Measurements from ENCODE around the gene SCN2B. TPM values are rescaled to one million over a fixed set of nuclear protein-coding genes. Genes with fewer than 3 reads are reported as not detected.

SCN2B gene
- total RNA-seq, 2 donors from 2014 or later, result 0.07 TPM; not detected in 1

DNA sequence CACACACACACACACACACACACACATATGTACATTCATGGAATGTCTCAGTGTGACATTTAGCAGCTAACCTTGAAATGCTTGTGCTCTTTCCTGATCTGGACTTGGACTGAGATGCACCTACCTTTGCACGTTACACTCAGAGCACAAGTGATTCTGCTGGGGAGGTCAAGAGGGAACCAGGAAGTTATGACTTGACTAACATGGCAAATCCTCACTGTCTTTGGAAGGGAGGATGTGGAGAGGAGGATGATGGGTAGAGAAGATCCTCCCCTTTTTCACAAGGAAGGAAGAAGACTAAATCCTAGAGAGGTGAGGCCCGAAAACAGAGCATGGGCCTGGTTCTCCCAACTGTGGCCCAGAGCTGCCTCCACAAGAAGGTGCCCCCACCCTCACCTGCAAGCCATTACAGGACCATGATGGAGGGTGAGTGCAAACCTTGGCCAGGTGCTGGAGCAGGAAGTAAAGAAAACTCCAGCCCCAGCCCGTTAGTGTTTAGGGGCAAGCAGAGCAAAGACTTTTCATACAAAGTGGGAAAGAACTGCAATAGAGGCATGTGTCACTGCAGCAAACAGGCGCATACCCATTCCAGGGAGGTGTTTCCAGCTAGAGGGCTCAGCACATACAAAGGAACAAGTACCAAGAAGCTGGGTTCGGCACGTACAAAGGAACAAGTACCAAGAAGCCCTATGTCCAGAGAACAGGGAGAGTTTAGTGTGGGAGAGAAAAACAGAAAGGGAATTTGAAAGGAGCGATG, 50.2 kb downstream of the SCN2B start:
- Histone ChIP-seq H3K27me3 (replicated peaks; ENCODE audit: insufficient read depth) (no peaks in the 10 kb centered on the region), H3K27ac (no peak overlapping the region), H3K4me3 (no peak overlapping the region), H3K36me3 (no peaks in the 10 kb centered on the region), H3K4me1 (ENCODE audit: control insufficient read depth in 1 of 2, low read depth in 2 of 2) (no peaks in the 10 kb centered on the region), H3K9me3 (no peaks in the 10 kb centered on the region)
- no peak for DNase-seq (ENCODE audit: low spot score)
- TF ChIP-seq, protein P1, sequence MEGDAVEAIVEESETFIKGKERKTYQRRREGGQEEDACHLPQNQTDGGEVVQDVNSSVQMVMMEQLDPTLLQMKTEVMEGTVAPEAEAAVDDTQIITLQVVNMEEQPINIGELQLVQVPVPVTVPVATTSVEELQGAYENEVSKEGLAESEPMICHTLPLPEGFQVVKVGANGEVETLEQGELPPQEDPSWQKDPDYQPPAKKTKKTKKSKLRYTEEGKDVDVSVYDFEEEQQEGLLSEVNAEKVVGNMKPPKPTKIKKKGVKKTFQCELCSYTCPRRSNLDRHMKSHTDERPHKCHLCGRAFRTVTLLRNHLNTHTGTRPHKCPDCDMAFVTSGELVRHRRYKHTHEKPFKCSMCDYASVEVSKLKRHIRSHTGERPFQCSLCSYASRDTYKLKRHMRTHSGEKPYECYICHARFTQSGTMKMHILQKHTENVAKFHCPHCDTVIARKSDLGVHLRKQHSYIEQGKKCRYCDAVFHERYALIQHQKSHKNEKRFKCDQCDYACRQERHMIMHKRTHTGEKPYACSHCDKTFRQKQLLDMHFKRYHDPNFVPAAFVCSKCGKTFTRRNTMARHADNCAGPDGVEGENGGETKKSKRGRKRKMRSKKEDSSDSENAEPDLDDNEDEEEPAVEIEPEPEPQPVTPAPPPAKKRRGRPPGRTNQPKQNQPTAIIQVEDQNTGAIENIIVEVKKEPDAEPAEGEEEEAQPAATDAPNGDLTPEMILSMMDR (IDR thresholded peaks at IDR 0.05), result no peak
- no peak for ATAC-seq (ENCODE audit: insufficient number of reproducible peaks, low FRiP score, low read depth)

DNA sequence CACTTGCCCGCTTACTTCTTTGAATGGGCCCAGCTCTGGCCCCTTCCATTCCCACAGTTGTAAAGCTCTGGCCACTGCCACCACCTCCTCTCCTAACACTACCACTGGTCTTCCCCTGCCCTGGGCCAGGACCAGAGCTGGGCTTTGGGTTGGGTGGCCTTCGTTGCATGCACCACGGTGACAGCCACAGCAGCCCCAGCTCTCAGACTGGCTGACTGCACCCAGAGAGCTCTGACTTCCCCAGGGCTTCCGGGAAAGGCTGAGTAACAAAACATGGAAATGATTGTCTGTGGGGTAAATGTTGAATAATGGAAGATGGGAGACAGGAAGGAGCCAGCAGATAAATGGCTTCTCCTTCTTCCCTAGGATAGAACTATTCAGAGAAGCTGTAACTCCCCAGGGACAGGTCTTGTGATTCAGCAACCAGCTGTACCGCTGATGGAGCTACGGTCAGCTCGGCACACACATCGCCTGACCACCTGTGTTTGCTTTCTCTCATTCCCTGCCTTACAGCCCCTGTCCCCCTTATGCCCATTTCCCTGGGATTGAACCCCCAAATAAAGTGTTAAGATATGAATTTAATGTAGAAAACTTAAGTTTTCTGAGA, 51.4 kb downstream of the SCN2B start:
- ATAC-seq (ENCODE audit: insufficient number of reproducible peaks, low FRiP score, low read depth) (no peak), DNase-seq (ENCODE audit: low spot score) (no peak)
- no peaks in the 10 kb centered on the region for H3K27me3 ChIP-seq (replicated peaks; ENCODE audit: insufficient read depth)
- H3K9me3 ChIP-seq, result no peaks in the 10 kb centered on the region
- H3K4me3 ChIP-seq, result no peak overlapping the region
- TF ChIP-seq, protein P1 (IDR thresholded peaks at IDR 0.05), result no peak
- H3K27ac ChIP-seq, result no peak overlapping the region
- H3K36me3 ChIP-seq, result no peaks in the 10 kb centered on the region
- no peaks in the 10 kb centered on the region for H3K4me1 ChIP-seq (ENCODE audit: control insufficient read depth in 1 of 2, low read depth in 2 of 2)

DNA sequence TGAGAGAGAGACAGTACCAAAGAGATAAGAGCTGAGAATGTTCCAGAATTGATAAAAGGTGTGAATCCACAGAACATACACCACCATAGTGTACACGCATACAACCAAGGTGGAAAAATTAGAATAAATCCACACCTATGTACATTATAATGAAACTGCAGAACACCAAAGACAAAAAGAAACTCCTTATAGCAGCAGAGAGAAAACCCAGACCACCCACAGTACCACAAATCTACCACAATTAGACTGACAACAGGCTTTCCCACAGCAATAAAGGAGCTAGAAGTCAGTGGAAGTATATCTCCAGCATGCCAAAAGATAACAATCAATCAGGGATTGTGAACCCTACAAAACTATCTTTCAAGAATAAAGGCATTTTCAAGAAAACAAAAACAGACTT, 55.6 kb downstream of the SCN2B start:
- Histone ChIP-seq H3K4me1 (ENCODE audit: control insufficient read depth in 1 of 2, low read depth in 2 of 2) (no peaks in the 10 kb centered on the region), H3K27me3 (replicated peaks; ENCODE audit: insufficient read depth) (no peaks in the 10 kb centered on the region), H3K36me3 (no peaks in the 10 kb centered on the region), H3K9me3 (no peaks in the 10 kb centered on the region), H3K4me3 (no peak overlapping the region), H3K27ac (no peak overlapping the region)
- TF ChIP-seq, protein P1 (IDR thresholded peaks at IDR 0.05), result no peak
- DNase-seq (ENCODE audit: low spot score) (no peak), ATAC-seq (ENCODE audit: insufficient number of reproducible peaks, low FRiP score, low read depth) (no peak)

DNA sequence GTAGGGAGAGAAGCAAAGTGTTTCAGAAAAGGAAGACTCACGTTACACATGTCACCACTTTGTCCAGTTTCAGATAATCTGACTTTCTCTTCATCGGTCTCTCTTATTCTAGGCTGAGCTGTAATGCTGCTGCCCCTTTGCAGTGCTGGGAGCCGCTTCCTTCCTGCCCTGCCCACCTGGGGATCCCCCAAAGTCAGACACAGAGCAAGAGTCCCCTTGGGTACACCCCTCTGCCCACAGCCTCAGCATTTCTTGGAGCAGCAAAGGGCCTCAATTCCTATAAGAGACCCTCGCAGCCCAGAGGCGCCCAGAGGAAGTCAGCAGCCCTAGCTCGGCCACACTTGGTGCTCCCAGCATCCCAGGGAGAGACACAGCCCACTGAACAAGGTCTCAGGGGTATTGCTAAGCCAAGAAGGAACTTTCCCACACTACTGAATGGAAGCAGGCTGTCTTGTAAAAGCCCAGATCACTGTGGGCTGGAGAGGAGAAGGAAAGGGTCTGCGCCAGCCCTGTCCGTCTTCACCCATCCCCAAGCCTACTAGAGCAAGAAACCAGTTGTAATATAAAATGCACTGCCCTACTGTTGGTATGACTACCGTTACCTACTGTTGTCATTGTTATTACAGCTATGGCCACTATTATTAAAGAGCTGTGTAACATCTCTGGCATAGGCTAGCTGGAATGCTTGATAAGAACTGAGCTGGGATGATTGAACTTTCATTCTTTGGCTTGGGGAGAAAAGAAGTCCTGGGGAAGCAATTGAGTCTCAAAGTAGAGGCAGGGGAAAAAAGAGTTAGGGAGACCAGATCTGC, 58.4 kb downstream of the SCN2B start:
- ATAC-seq (ENCODE audit: insufficient number of reproducible peaks, low FRiP score, low read depth), result no peak
- no peaks in the 10 kb centered on the region for H3K27me3 ChIP-seq (replicated peaks; ENCODE audit: insufficient read depth)

More for the DNA sequence above, 58.4 kb downstream of the SCN2B start:
- TF ChIP-seq, protein P1 (IDR thresholded peaks at IDR 0.05), result no peak
- no peaks in the 10 kb centered on the region for H3K4me1 ChIP-seq (ENCODE audit: control insufficient read depth in 1 of 2, low read depth in 2 of 2)
- H3K9me3 ChIP-seq, result no peaks in the 10 kb centered on the region
- no peaks in the 10 kb centered on the region for H3K36me3 ChIP-seq
- no peak overlapping the region for H3K27ac ChIP-seq
- no peak overlapping the region for H3K4me3 ChIP-seq
- DNase-seq (ENCODE audit: low spot score), result no peak
